SK-N-MC (cell line): ENCODE data around the gene ARSG.

Experiments
- EZH2 ChIP-seq: fragments of 200-600 bp; sonication (generic); IDR thresholded peaks from one replicate; pipeline ENCODE4 v1.6.1; 2017; ENCODE audit warnings: antibody characterized with exemption
- FOXP2 ChIP-seq: optimal IDR thresholded peaks from 2 replicates; pipeline ENCODE3; 2011; ENCODE audit warnings: mild to moderate bottlenecking, moderate library complexity; ENCODE audit not compliant: insufficient read depth; ENCODE audit errors: extremely low read length, control extremely low read depth
- POLR2AphosphoS5 ChIP-seq: IDR thresholded peaks from 2 replicates; pipeline ENCODE4 v1.6.1; 2012; ENCODE audit warnings: mild to moderate bottlenecking, low read depth, low read length, borderline replicate concordance

DNA sequence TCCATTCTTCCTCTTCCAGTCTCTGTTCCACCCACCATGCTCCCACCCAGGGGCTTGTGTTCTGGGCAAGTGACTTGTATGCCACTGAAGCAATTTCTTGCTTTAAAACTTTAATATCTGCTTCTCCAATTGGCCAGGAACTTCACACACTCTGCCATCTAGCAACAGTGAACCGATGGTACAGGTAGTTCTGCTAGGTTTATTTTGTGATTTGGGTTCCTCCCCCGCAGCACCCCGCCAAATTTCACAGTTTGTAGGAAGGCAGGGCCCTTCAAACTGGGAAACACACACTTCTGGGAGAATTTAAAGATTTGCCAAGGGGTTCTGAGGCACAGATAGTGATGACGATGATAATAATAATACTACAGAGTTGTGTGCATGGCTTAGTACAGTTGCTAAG lies 3.3 kb downstream of the ARSG start:
- TF ChIP-seq EZH2 (no peak), POLR2AphosphoS5 (no peak), FOXP2 (no peak)
